HepG2 (cell line): ENCODE data around the gene ATP2C2. TPM values are rescaled to one million over a fixed set of nuclear protein-coding genes. Genes with fewer than 3 reads are reported as not detected.
A peak's percentile ranks its signal among the peaks of the same experiment; 100 is the strongest.

Source experiments
- ATAC-seq: fragments of 200-7000 bp; cut with Tn5 transposase; 3 replicates; pipeline ENCODE4 v1.9.1; 2020; ENCODE audit warnings: mild to moderate bottlenecking, moderate library complexity
- BruUV-seq: library from RNA; stranded (reverse); fragments of 400-500 nt; replicated peaks from 2 replicates; lab custom pipeline; 2021; lab: Mats Ljungman, UMichigan
- CTCF ChIA-PET: fragments of 300-600 bp; formaldehyde crosslinking; extraction: SDS; loops from one replicate; lab custom pipeline; 2021; ENCODE audit warnings: low total read pairs, inconsistent platforms, low intra/inter-chr PET ratio; lab: Yijun Ruan, JAX
- POLR2A ChIA-PET: fragments of 350-600 bp; sonication (Branson Sonifier 250); formaldehyde crosslinking; loops from one replicate; lab custom pipeline; 2020; ENCODE audit warnings: antibody characterized with exemption, inconsistent platforms; lab: Yijun Ruan, JAX
- DNase-seq: peaks from one replicate; pipeline ENCODE4 v3.0.0-alpha.2; 2015; ENCODE audit warnings: low spot score
- FAIRE-seq: peaks from 3 replicates; lab custom pipeline; 2011; peaks lifted over from hg19 to GRCh38; lab: Jason Lieb, UNC
- H2AFZ ChIP-seq: one replicate; pipeline ENCODE4 v1.6.1; 2011; ENCODE audit warnings: low read length, inconsistent platforms
- H3K27ac ChIP-seq: fragments of 300-600 bp; 3 replicates; pipeline ENCODE4 v1.8.0; 2011; ENCODE audit warnings: mixed run types, mild to moderate bottlenecking, mixed read lengths, low read length, inconsistent platforms; ENCODE audit not compliant: insufficient read depth; ENCODE audit errors: extremely low read length
- H3K27me3 ChIP-seq, 2 experiments: fragments of 200-600 bp in 1 of 2; 2 replicates in 1 of 2; 3 replicates in 1 of 2; pipeline versions ENCODE4 v1.6.0 to v1.8.0; 2011; ENCODE audit warnings: low read length in 2 of 2, mild to moderate bottlenecking in 2 of 2, moderate library complexity in 2 of 2, inconsistent platforms in 1 of 2; ENCODE audit not compliant: insufficient read depth in 2 of 2, control insufficient read depth in 1 of 2
- H3K36me3 ChIP-seq, 2 experiments: fragments of 200-600 bp in 1 of 2; replicated peaks in 1 of 2; 2 replicates in 1 of 2; 3 replicates in 1 of 2; pipeline versions ENCODE4 v1.5.1 to v1.8.0; 2011; ENCODE audit warnings: low read length in 2 of 2, inconsistent platforms in 1 of 2; ENCODE audit not compliant: insufficient read depth in 2 of 2, control insufficient read depth in 1 of 2
- H3K4me1 ChIP-seq: 2 replicates; pipeline ENCODE4 v1.5.1; 2012; ENCODE audit warnings: low read length, inconsistent platforms; ENCODE audit not compliant: insufficient read depth
- H3K4me2 ChIP-seq: 2 replicates; pipeline ENCODE4 v1.6.0; 2011; ENCODE audit warnings: low read depth, low read length, inconsistent platforms
- H3K4me3 ChIP-seq, 3 experiments: fragments of 200-600 bp in 1 of 3; sonication (generic), shearing (Covaris generic) in 1 of 3; replicated peaks in 1 of 3; 2 replicates each; pipeline ENCODE4 v1.5.1; 2011 to 2016; ENCODE audit warnings: low read length in 3 of 3, inconsistent platforms in 2 of 3, low read depth in 2 of 3, mild to moderate bottlenecking in 2 of 3, control low read depth in 1 of 3, mixed read lengths in 1 of 3; ENCODE audit not compliant: insufficient read depth in 1 of 3
- H3K79me2 ChIP-seq: one replicate; pipeline ENCODE4 v1.6.1; 2011; ENCODE audit warnings: low read length, inconsistent platforms; ENCODE audit not compliant: insufficient read depth
- H3K9ac ChIP-seq: 2 replicates; pipeline ENCODE4 v1.6.0; 2011; ENCODE audit warnings: mild to moderate bottlenecking, low read depth, low read length, inconsistent platforms; ENCODE audit not compliant: insufficient read depth
- H3K9me3 ChIP-seq: 2 replicates; pipeline ENCODE4 v1.5.1; 2012; ENCODE audit warnings: mild to moderate bottlenecking, low read length
- H4K20me1 ChIP-seq: 2 replicates; pipeline ENCODE4 v1.6.0; 2011; ENCODE audit warnings: inconsistent platforms, mild to moderate bottlenecking, low read length, moderate library complexity; ENCODE audit not compliant: insufficient read depth
- ETV5 ChIP-seq: IDR thresholded peaks from 2 replicates; pipeline ENCODE4 v1.6.1; 2018; ENCODE audit warnings: missing biosample characterization, missing genetic modification reagents, inconsistent platforms, borderline replicate concordance
- ISX ChIP-seq: sonication (generic); formaldehyde crosslinking; conservative IDR thresholded peaks from 2 replicates; pipeline ENCODE4 v1.5.0; 2020; ENCODE audit warnings: missing genetic modification reagents
- MED13 ChIP-seq: sonication (generic); formaldehyde crosslinking; IDR thresholded peaks from 2 replicates; pipeline ENCODE4 v1.5.0; 2020; ENCODE audit warnings: missing genetic modification reagents
- MEIS1 ChIP-seq: sonication (generic); formaldehyde crosslinking; IDR thresholded peaks from 2 replicates; pipeline ENCODE4 v1.9.0; 2021; ENCODE audit warnings: mild to moderate bottlenecking, missing genetic modification reagents, moderate library complexity, borderline replicate concordance
- MTA3 ChIP-seq: sonication (generic); formaldehyde crosslinking; IDR thresholded peaks from 2 replicates; pipeline ENCODE4 v1.4.0; 2020; ENCODE audit warnings: missing genetic modification reagents
- NFE2L1 ChIP-seq: sonication (generic); formaldehyde crosslinking; IDR thresholded peaks from 2 replicates; pipeline ENCODE4 v1.4.0; 2020; ENCODE audit warnings: missing genetic modification reagents, mild to moderate bottlenecking, borderline replicate concordance
- REPIN1 ChIP-seq: sonication (generic); formaldehyde crosslinking; IDR thresholded peaks from 2 replicates; pipeline ENCODE4 v1.8.0; 2022; ENCODE audit warnings: missing genetic modification reagents, low read depth, mild to moderate bottlenecking, borderline replicate concordance
- TGIF2 ChIP-seq: IDR thresholded peaks from 2 replicates; pipeline ENCODE4 v1.6.1; 2016; ENCODE audit warnings: control low read depth, missing compliant biosample characterization
- ZNF331 ChIP-seq: sonication (generic); formaldehyde crosslinking; IDR thresholded peaks from 2 replicates; pipeline ENCODE4 v1.4.0; 2020; ENCODE audit warnings: missing genetic modification reagents
- ZNF441 ChIP-seq: sonication (generic); formaldehyde crosslinking; IDR thresholded peaks from 2 replicates; pipeline ENCODE4 v1.7.0; 2021; ENCODE audit warnings: missing genetic modification reagents, borderline replicate concordance
- ZNF792 ChIP-seq: IDR thresholded peaks from 2 replicates; pipeline ENCODE4 v1.6.1; 2016
- WGBS: methylation state at CpG from one replicate; pipeline ENCODE4 v1.1.6; 2017; ENCODE audit warnings: low lambda C conversion rate; 5-methylcytosine and 5-hydroxymethylcytosine counted together
- in situ Hi-C: cut with HindIII; loops from 2 replicates; pipeline ENCODE4 v1.10.0; 2017; ENCODE audit warnings: low pct_unique_long_range_greater_than_20kb; ENCODE audit not compliant: extremely low pct_ligation_motif_present
- intact Hi-C: fragments of 100-400 bp; cut with micrococcal nuclease; formaldehyde crosslinking; loops from one replicate; pipeline ENCODE4 v1.10.0; 2022; ENCODE audit not compliant: unreplicated experiment
- polyA plus RNA-seq, 8 experiments: library from polyadenylated mRNA; depleted of rRNA in 3 of 8; stranded (reverse) in 7 of 8; unstranded in 1 of 8; fragments of >200 nt; fragmentation: Illumina TruSeq in 4 of 8; extraction: Trizol in 4 of 8; gene quantifications; 2 replicates each; pipeline versions ENCODE4 v1.2.1 to v1.2.3, GENCODE V29; 2011 to 2016; ENCODE audit warnings: low read depth in 4 of 8, missing spikeins in 1 of 8, mixed read lengths in 1 of 8; ENCODE audit not compliant: insufficient read depth in 1 of 8
- total RNA-seq, 5 experiments: library from RNA; depleted of rRNA; stranded (reverse); fragments of >200 nt; fragmentation: Illumina TruSeq; extraction: Trizol; gene quantifications; 2 replicates each; pipeline ENCODE4 v1.2.3, GENCODE V29; 2016; ENCODE audit warnings: low read depth in 1 of 5
- TF ChIP-seq, protein P1 (sequence below): sonication (generic); formaldehyde crosslinking; conservative IDR thresholded peaks from 2 replicates; pipeline ENCODE4 v1.8.0; 2022; ENCODE audit warnings: missing genetic modification reagents
- TF ChIP-seq, protein P2 (sequence below): sonication (generic); formaldehyde crosslinking; IDR thresholded peaks from 2 replicates; pipeline ENCODE4 v1.4.0; 2020; ENCODE audit warnings: missing genetic modification reagents, borderline replicate concordance

Gene ATP2C2
- total and polyA plus RNA-seq, 2 of the 13 experiments (the other 11 are each of a cell fraction or from before 2014, with no cell fraction given) = 0.07 TPM; not detected in 1

DNA sequence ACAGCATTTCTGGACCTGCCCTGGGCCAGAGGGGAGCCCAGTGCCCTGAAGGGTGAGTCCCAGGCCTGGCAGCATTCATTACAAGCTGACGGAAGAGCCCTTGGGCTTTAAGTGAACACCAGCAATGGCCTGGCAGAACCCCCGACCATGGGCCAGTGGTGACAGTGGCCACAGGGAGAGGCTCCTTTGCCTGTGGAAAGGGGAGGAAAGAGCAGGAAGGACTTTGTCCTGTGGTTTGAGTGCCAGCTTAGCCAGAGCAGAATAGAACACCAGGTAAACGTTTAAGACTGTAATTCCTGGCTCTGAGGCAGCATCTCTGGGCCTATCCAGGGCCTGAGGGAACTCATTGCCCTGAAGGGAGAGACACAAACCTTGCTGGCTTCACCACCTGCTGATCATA lies 34.3 kb upstream of the ATP2C2 start:
- in situ Hi-C loops = no loop called here
- CTCF ChIA-PET = no interaction called here
- DNase-seq (no peak), ATAC-seq (peak; percentile 50), FAIRE-seq (no peak)
- no peak overlapping the region for H2AFZ ChIP-seq
- H3K27ac ChIP-seq = no peak overlapping the region
- H3K36me3 ChIP-seq = no peaks in the 10 kb centered on the region
- no peaks in the 10 kb centered on the region for H3K79me2 ChIP-seq
- TF ChIP-seq MTA3 = no peak
- no peak for TF ChIP-seq NFE2L1 (CRISPR knock-in tag)
- TF ChIP-seq ZNF441 = no peak
- TF ChIP-seq, protein P1, sequence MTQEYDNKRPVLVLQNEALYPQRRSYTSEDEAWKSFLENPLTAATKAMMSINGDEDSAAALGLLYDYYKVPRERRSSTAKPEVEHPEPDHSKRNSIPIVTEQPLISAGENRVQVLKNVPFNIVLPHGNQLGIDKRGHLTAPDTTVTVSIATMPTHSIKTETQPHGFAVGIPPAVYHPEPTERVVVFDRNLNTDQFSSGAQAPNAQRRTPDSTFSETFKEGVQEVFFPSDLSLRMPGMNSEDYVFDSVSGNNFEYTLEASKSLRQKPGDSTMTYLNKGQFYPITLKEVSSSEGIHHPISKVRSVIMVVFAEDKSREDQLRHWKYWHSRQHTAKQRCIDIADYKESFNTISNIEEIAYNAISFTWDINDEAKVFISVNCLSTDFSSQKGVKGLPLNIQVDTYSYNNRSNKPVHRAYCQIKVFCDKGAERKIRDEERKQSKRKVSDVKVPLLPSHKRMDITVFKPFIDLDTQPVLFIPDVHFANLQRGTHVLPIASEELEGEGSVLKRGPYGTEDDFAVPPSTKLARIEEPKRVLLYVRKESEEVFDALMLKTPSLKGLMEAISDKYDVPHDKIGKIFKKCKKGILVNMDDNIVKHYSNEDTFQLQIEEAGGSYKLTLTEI (CRISPR knock-in tag) = no peak
- no peak for TF ChIP-seq ISX (CRISPR knock-in tag)
- no peak for TF ChIP-seq MEIS1 (CRISPR knock-in tag)
- no peak for TF ChIP-seq ETV5 (CRISPR knock-in tag)
- TF ChIP-seq ZNF331 = no peak
- no peak for TF ChIP-seq ZNF792
- no peak for TF ChIP-seq MED13 (CRISPR knock-in tag)
- TF ChIP-seq, protein P2, sequence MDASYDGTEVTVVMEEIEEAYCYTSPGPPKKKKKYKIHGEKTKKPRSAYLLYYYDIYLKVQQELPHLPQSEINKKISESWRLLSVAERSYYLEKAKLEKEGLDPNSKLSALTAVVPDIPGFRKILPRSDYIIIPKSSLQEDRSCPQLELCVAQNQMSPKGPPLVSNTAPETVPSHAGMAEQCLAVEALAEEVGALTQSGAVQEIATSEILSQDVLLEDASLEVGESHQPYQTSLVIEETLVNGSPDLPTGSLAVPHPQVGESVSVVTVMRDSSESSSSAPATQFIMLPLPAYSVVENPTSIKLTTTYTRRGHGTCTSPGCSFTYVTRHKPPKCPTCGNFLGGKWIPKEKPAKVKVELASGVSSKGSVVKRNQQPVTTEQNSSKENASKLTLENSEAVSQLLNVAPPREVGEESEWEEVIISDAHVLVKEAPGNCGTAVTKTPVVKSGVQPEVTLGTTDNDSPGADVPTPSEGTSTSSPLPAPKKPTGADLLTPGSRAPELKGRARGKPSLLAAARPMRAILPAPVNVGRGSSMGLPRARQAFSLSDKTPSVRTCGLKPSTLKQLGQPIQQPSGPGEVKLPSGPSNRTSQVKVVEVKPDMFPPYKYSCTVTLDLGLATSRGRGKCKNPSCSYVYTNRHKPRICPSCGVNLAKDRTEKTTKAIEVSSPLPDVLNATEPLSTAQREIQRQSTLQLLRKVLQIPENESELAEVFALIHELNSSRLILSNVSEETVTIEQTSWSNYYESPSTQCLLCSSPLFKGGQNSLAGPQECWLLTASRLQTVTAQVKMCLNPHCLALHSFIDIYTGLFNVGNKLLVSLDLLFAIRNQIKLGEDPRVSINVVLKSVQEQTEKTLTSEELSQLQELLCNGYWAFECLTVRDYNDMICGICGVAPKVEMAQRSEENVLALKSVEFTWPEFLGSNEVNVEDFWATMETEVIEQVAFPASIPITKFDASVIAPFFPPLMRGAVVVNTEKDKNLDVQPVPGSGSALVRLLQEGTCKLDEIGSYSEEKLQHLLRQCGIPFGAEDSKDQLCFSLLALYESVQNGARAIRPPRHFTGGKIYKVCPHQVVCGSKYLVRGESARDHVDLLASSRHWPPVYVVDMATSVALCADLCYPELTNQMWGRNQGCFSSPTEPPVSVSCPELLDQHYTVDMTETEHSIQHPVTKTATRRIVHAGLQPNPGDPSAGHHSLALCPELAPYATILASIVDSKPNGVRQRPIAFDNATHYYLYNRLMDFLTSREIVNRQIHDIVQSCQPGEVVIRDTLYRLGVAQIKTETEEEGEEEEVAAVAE (CRISPR knock-in tag) = no peak
- no peak for TF ChIP-seq REPIN1
- no peak for TF ChIP-seq TGIF2
- H3K4me3 ChIP-seq = no peak overlapping the region
- no peak overlapping the region for H3K4me2 ChIP-seq
- H3K9ac ChIP-seq = no peak overlapping the region
- no peaks in the 10 kb centered on the region for H3K4me1 ChIP-seq
- intact Hi-C loops = no loop called here
- BruUV-seq = no TSS peak
- peaks cover 2 to 32% of the 10 kb centered on the region in 2 experiments; a peak in 4 of 5 replicates for H3K27me3 ChIP-seq
- WGBS = 25% methylated on average over 3 of the region's 3 CpGs
- H3K9me3 ChIP-seq = no peaks in the 10 kb centered on the region
- POLR2A ChIA-PET = no interaction called here
- no peaks in the 10 kb centered on the region for H4K20me1 ChIP-seq
